Measurements from ENCODE around the gene DCPS.
"Not testable (repeated sequence)": the region's sequence is repeated elsewhere in the genome, so short reads cannot be mapped to it uniquely, and the experiment has no call there.

DCPS gene

GRCh38 chr11:126378763-126379162 is 74.9 kb downstream of the DCPS start:
- DNase-seq (ENCODE audit: extremely low read depth in 1 of 2, low read depth in 1 of 2) = no peak

GRCh38 chr11:126380909-126381308 is 77.0 kb downstream of the DCPS start:
- DNase-seq (ENCODE audit: extremely low read depth in 1 of 2, low read depth in 1 of 2) = no peak

- not testable (repeated sequence) for DNase-seq (ENCODE audit: extremely low read depth in 1 of 2, low read depth in 1 of 2)
These were observed 78.1 kb downstream of the DCPS start for GRCh38 chr11:126381960-126382359.

GRCh38 chr11:126382641-126383040 is 78.8 kb downstream of the DCPS start:
- DNase-seq (ENCODE audit: extremely low read depth in 1 of 2, low read depth in 1 of 2) = not testable (repeated sequence)

GRCh38 chr11:126383339-126384335 is 79.8 kb downstream of the DCPS start:
- DNase-seq (ENCODE audit: extremely low read depth in 1 of 2, low read depth in 1 of 2) = no peak

- no peak for DNase-seq (ENCODE audit: extremely low read depth in 1 of 2, low read depth in 1 of 2)
These were observed 80.7 kb downstream of the DCPS start for GRCh38 chr11:126384449-126385070.

GRCh38 chr11:126385991-126386728 is 82.3 kb downstream of the DCPS start:
- no peak for DNase-seq (ENCODE audit: extremely low read depth in 1 of 2, low read depth in 1 of 2)

GRCh38 chr11:126386729-126387071 is 82.8 kb downstream of the DCPS start:
- DNase-seq (ENCODE audit: extremely low read depth in 1 of 2, low read depth in 1 of 2) = not testable (repeated sequence)

- no peak for DNase-seq (ENCODE audit: extremely low read depth in 1 of 2, low read depth in 1 of 2)
These were observed 84.0 kb downstream of the DCPS start for GRCh38 chr11:126387857-126388256.

- DNase-seq (ENCODE audit: extremely low read depth in 1 of 2, low read depth in 1 of 2) = no peak
These were observed 86.5 kb downstream of the DCPS start for GRCh38 chr11:126390272-126390867.

GRCh38 chr11:126391286-126391954 is 87.6 kb downstream of the DCPS start:
- DNase-seq (ENCODE audit: extremely low read depth in 1 of 2, low read depth in 1 of 2) = no peak

GRCh38 chr11:126391970-126392632 is 88.2 kb downstream of the DCPS start:
- no peak for DNase-seq (ENCODE audit: extremely low read depth in 1 of 2, low read depth in 1 of 2)

GRCh38 chr11:126392633-126393013 is 88.8 kb downstream of the DCPS start:
- DNase-seq (ENCODE audit: extremely low read depth in 1 of 2, low read depth in 1 of 2) = no peak

- no peak for DNase-seq (ENCODE audit: extremely low read depth in 1 of 2, low read depth in 1 of 2)
These were observed 89.3 kb downstream of the DCPS start for GRCh38 chr11:126393143-126393542.

- no peak for DNase-seq (ENCODE audit: extremely low read depth in 1 of 2, low read depth in 1 of 2)
These were observed 90.2 kb downstream of the DCPS start for GRCh38 chr11:126394036-126394435.

GRCh38 chr11:126394634-126395072 is 90.8 kb downstream of the DCPS start:
- DNase-seq (ENCODE audit: extremely low read depth in 1 of 2, low read depth in 1 of 2) = not testable (repeated sequence)

Measured in stimulated activated CD8-positive, alpha-beta memory T cell treated with anti-CD3 and anti-CD28 coated beads, Interleukin-7, amount 100 ng/mL, for 48 hours (primary cell).